ENCODE results near the gene KCMF1.

- no peak for TF ChIP-seq SIN3A (IDR thresholded peaks at IDR 0.05; ENCODE audit: borderline replicate concordance, insufficient read depth, low read depth, low read length)
- TF ChIP-seq POLR2AphosphoS5 (IDR thresholded peaks at IDR 0.05; ENCODE audit: low read depth, low read length) = no peak
- no peak for TF ChIP-seq CTCF (IDR thresholded peaks at IDR 0.05)
Observed at GRCh38 chr2:84980263-84980983, 9.5 kb downstream of the KCMF1 start.
